Astrocyte of the spinal cord (primary cell): ENCODE data around the gene SLC25A27.
"Not testable (repeated sequence)": the region's sequence is repeated elsewhere in the genome, so short reads cannot be mapped to it uniquely, and the experiment has no call there.

Source experiments
- DNase-seq: peaks from one replicate; pipeline ENCODE4 v3.0.0; 2011; ENCODE audit warnings: low read depth, low spot score
- H3K4me3 ChIP-seq: 2 replicates; pipeline ENCODE4 v1.5.1; 2011; ENCODE audit warnings: low read depth, mild to moderate bottlenecking, low read length, moderate library complexity
- CTCF ChIP-seq: IDR thresholded peaks from 2 replicates; pipeline ENCODE4 v1.5.1; 2012; ENCODE audit warnings: low read depth, mild to moderate bottlenecking, low read length, inconsistent platforms
- in situ Hi-C: cut with HindIII; loops from 2 replicates; pipeline ENCODE4 v1.10.0; 2017; ENCODE audit warnings: low sequenced_read_pairs

SLC25A27 gene

GRCh38 chr6:46635462-46635861 lies 17.3 kb upstream of the SLC25A27 start:
- no peak overlapping the region for H3K4me3 ChIP-seq
- in situ Hi-C loops: no loop called here
- TF ChIP-seq CTCF: no peak
- DNase-seq: no peak

- peak; percentile 7 for DNase-seq
- TF ChIP-seq CTCF: no peak
- no peak overlapping the region for H3K4me3 ChIP-seq
- in situ Hi-C loops: no loop called here
Observed at GRCh38 chr6:46637145-46637544, 15.6 kb upstream of the SLC25A27 start.

- H3K4me3 ChIP-seq: no peak overlapping the region
- in situ Hi-C loops: no loop called here
- TF ChIP-seq CTCF: no peak
- DNase-seq: no peak
Observed at GRCh38 chr6:46637933-46638332, 14.8 kb upstream of the SLC25A27 start.

- DNase-seq: no peak
- in situ Hi-C loops: no loop called here
- no peak for TF ChIP-seq CTCF
- H3K4me3 ChIP-seq: no peak overlapping the region
Observed at GRCh38 chr6:46638650-46639049, 14.1 kb upstream of the SLC25A27 start.

- in situ Hi-C loops: no loop called here
- no peak overlapping the region for H3K4me3 ChIP-seq
- no peak for TF ChIP-seq CTCF
- DNase-seq: no peak
Observed at GRCh38 chr6:46642928-46643751, 9.6 kb upstream of the SLC25A27 start.

GRCh38 chr6:46645265-46645664 lies 7.5 kb upstream of the SLC25A27 start:
- TF ChIP-seq CTCF: no peak
- in situ Hi-C loops: no loop called here
- H3K4me3 ChIP-seq: no peak overlapping the region
- no peak for DNase-seq

- H3K4me3 ChIP-seq, DNase-seq, in situ Hi-C loops: not testable (repeated sequence)
Observed at GRCh38 chr6:46648108-46648507, 4.7 kb upstream of the SLC25A27 start.
